HuH-7.5 (cell line): ENCODE data around the gene AGBL1.
"Not testable (repeated sequence)": the region's sequence is repeated elsewhere in the genome, so short reads cannot be mapped to it uniquely, and the experiment has no call there.

Experiments used
- DNase-seq: peaks from one replicate; pipeline ENCODE4 v3.0.0; 2011; ENCODE audit warnings: low spot score

AGBL1 gene

DNA sequence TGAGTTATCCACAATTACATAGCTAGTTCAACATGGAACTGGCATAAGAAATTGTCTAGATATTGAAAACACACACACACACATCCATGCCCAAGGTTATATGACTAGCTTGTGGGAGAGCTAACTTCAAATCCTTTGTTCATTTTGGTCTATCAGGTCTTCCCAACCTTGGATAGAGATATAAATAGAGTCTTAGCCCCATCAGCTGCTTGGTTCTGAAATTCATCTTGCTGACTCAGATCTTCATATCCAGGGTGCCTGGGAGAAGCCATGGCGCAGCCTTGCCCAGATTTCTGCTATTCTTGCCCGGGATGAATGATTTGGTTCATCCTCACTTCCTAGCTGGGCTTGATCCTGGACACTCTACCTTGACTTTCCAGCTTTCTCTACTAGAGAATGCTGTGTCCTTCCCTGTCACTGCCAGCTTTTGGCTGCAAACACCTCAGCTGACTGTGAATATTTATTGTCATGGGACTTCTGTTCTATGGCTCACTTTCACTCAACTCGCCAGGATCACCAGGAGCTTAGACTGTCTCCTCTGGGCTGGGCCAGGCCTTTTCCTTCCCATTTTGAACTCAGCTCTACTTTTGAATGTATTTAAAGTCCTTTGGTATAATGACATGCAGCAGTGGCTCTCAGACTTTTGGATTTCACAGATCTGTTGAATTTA, 324.4 kb downstream of the AGBL1 start:
- no peak for DNase-seq

DNA sequence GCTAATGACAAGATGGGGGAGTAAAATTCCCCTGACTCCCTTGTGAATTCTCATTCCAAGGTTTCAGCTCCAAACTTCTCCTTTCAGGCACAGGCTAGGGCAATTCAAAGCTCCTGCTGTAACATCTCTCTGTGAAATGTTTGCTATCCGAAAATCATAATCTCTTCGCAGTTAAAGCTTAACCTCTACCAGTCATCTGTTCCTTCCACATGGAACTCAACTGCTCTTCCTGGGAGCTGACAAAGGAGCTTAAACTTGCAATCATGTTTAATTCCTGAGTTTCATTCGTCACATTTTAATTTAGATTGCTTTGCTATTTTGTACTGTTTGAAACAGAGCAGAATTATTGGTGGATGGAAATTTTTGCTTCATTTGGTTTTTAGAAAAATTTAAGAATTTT, 328.6 kb downstream of the AGBL1 start:
- no peak for DNase-seq

DNA sequence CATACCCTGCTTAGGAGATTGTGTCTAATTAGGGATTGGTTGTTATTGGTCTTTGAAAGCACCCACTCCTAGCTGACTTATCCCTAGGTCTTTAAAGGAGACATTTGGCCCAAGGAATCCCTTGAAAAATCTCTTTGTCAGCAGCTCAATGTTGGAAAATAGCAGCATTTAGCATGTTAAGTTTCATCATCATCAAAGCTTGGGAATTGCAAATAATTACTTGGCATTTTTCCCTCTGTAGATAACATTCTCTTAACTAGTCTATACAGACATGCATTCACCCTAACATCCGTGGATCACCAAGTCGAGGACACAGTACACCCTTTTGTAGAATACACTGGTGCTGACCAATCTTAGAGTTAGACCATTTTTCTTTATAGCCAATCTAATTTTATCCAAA, 332.2 kb downstream of the AGBL1 start:
- no peak for DNase-seq

DNA sequence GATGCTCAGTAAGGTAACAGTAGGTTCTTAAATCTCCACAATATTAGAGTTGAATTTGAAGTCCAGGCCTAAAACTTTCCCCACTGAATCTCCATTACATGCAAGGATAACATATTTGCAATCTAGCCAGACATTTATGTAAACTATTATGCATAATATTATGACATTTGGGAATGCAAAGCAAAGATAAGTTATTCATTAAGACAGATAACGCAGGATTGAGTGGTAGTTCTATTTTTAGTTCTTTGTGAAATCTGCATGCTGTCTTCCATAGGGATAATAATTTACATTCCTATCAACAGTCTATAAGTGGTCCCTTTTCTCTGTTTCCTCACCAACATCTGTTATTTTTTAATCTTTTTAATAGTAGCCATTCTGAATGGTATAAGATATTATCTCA, 333.5 kb downstream of the AGBL1 start:
- DNase-seq = no peak

DNA sequence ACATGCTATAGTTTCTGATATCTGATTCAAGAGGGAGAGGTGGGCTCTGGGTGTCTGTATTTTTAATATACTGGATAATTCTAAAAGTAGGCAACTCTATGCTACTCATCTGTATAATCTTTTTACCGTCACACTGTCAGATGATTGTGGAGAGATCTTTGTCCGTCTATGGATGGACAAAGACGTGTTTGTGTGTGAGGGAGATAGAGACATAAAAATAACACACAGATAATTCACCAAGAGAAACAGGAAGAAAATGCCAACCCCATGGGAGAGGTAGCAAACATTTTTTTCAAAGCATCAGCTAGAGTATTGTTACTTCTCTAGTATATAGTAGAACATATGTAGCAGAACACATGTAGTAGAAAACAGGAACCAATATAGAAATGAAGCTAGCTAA, 346.1 kb downstream of the AGBL1 start:
- DNase-seq = no peak

DNA sequence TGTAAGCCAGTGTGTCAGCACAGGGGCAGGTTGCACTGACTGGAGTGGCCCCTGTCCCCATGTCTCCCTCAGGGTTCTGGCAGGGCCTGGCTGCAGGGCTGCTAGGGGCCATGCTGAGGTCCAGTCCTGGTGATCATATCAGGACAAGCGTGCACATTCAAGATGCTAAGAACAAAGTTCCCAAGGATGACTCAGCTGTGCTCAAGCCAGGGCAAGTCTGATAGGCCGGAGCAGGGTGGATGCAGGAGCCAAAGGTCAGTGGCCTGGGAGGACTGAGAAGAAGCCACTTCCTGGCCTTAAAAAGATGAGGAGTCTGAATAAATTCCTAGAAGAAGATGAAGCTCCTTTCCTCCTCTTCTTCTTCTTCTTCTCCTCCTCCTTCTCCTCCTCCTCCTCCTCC, 353.2 kb downstream of the AGBL1 start:
- DNase-seq = no peak

DNA sequence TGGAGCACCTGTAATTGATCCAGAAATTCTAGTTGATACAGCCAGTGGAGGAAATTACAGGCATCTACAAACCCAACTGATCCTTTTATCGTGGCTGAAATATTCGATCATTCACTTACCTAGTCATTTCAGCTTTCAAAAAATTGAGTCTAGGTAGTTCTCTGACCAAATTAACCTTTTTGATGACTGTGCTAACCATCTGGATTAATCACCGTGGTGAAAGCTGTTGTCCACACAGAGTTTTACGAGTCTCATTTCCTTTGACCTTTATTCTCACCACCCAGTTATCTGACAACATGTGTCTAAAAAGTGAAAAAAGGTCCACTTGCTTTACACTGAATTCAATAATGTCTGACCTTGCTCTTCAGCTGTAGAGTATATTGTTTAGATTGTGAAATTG, 354.3 kb downstream of the AGBL1 start:
- DNase-seq = no peak

DNA sequence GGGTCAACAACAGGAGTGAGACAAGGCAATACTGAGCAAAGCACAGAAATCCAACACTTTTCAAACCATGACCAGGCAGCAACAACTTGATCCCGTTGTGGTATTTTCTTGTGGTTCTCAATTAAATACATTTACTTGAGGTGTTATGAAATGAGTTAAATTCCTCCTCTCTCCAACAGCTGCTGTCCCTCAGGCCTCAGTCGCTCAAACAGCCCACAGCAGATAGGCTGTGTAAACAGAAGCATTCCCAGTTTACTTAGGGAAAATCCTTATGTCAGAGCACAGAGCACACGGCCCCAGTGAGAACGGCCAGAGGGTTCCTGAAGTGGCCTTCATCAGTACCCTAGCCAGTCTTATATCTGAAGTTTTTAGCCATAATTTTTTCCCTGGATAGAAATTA, 359.9 kb downstream of the AGBL1 start:
- DNase-seq = no peak

DNA sequence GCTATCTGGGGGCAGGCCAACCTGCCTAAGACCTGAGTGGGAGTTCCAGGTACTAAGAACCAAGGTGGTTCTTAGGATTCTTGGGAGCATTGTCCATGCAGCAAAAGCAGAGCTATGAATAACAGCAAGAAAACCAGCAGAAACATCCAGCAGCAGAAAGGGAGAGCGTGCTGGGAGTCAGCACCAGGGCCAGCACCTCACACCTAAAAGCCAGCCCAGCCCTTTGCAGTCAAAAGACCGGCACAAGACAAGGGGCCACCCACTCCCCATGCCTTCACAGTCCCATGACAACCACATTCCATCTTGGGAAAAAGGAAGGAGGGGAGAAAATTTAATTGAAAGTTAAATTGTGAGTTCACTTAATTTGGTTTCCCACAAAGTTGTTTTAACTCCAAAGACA, 364.9 kb downstream of the AGBL1 start:
- DNase-seq = no peak

DNA sequence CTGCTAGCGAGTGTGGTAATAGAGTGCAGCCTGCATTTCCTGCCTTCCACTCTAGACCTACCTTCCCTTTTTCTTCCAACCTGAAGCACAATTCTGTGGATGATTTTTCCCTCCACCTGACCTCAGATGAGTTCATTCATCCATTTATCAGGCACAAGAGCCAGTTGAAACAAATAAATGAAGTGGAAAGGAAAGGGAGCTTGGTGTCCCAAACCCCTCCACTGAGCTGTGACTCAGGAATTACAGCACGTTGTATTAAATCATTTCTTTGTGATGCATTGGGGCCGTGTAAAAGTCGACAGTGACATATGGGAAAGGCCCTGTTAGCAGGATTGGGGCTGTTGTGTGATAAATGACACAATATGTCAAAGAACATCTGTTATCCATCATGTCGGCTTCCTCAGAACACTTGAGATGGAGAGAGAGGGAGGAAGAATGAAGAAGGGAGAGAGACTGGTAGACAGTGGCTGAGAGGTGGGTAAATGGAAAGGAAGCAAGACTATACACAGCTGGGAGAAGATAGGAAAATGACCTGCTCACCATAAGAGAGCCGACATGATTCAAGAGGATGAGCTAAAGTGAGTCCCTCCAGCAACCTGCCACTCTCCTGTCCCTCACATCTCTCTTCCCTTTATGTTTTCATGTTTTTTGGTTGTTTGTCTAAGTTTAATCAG, 366.0 kb downstream of the AGBL1 start:
- no peak for DNase-seq

DNA sequence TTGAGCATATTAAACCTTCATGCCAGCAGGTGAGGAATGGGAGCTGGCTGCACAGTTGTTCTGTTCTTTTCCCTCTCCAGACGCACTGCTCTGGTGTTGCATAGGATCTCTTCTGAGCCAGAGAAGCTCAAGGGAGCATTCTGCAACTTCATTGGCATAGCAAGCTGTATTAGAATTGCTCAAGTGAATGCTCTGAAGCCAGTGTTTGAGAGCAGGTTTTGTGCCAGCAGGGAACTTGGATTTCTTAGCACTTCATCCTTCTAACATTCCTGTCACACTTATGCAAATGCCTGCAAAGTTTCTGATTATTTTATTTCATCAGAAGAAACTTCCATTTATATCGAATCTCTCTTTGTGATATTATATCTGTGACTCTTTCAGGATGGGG, 366.6 kb downstream of the AGBL1 start:
- DNase-seq = no peak

DNA sequence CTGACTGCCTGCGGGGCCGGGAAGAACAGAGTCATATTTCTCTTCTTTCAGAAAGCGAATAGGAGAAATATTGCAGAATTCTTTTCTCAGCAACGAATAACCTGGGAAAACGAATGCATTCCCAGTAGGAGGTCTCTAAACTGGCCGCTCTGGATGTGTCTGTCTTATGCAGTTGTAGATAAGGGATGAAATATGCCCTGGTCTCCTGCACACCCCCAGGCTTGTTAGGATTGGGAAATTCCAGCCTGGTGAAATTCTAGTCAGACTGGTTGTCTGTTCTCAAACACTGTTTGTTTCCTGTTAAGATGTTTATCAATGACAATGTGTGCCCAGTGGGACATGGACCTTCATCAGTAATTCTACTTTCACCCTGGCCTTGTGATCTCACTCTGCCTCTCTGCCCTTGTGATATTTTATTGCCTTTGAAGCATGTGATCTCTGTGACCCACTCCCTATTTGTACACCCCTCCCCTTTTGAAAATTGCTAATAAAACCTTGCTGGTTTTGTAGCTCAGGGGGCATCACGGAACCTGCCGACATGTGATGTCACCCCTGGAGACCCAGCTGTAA, 385.9 kb downstream of the AGBL1 start:
- not testable (repeated sequence) for DNase-seq

DNA sequence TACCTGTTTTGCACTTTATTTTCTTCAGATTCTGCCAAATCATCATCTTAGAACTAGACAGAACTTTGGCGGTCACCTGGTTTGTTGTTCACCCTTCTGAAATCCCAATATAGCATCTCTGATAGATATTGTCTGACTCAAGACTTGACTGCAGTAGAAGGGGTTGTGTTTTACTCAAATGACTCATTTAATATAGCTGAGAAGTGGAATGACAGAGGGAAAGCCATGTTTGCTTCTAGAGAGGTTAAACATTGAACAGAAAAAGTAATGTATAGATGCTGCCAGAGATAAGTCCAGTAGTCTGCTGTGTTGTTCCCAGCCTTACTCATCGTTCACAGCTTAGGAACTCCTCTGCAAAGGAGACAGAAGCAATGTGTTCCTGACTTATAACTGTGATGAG, 402.0 kb downstream of the AGBL1 start:
- DNase-seq = no peak

DNA sequence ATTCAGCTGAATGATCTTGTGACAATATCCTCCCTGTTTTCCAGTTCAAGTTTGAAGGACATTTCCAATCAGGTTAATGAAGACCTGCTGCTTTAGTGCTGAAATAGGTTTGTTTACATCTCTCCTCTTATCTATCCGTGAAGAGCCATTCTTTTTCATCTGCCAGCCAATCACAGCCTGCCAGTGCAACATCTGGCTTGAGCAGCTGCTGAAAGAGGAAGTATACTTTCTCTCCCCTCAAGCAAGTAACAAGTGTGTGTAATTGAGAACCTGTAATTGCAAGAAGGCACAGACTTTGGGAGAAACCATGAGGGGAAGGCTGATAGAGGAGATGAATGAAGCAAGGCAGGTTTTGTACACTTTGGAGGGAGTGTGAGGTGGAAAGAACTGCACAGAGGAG, 404.3 kb downstream of the AGBL1 start:
- no peak for DNase-seq

DNA sequence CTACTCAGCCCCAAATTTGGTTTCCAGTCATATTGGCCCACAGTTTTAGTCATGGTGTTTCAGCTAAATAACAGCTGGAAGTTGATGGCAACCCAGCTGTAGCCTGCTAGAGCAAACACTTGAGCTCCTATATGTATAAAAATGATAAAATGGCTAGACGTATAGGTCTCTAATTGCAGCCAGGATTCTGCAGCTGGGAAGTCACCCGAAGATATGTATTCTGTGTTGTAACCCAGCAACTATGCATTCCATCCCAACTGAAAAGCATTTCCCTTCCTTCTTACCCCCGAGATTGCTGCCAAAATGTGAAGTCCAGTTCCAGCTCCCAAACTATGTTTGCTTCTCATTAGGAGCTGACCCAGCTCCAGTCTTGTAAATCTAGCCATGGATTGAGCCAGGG, 408.4 kb downstream of the AGBL1 start:
- no peak for DNase-seq

DNA sequence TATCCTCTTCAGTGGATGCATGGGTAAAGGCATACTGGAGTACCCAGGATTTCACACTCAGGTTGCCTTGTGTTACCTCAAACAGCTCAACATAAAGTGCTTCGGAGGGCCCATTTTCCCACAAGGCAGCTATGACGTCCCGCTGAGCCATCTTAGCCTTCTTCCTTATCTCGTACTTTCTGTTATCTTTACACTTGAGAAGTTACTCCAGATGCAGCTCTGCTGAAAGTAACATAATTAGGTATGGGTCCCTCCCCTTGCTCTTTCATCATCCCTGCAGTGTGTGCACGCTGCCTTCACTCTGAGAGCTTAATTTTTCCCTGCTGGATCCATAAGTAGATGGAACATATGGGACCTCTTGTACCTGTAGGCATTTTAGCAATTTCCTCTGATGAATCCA, 410.3 kb downstream of the AGBL1 start:
- DNase-seq = no peak

DNA sequence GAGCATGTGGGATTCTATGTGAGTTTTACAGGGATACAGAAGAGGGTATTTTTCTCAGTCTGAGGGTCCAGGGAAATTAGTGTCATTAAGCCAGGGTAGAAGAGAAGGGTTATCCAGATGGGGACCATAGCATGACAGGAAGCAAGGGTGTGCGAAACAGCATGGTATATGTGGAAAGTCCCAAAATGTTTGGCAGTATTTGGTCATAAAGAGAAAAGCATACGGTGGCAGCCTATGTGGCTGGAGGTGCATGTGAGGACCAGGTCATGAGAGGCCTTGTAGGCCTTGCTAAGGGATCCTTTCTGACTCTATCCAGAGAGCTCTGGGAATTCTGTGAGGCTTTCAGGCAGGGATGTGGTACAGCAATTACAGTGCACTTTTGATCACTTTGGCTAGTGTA, 411.4 kb downstream of the AGBL1 start:
- DNase-seq = no peak

DNA sequence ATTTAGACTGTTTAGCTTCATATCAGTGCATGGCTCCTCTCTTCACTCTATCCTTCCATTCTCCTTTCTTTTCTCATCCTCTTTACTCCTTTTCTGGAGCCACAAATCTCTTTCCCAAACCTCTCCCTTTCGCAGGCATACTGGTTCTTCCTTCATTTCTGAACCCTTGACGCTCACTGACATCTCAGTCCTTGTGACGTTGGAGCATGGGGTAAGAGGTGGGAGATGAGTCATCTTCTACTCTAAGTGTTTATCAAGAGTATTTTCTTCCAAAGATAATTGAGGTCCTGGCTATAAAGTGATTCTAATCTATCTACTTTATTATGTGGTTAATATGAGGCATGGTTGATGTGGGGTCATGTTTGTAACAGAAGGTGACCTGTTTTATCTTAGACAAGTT, 414.2 kb downstream of the AGBL1 start:
- no peak for DNase-seq

DNA sequence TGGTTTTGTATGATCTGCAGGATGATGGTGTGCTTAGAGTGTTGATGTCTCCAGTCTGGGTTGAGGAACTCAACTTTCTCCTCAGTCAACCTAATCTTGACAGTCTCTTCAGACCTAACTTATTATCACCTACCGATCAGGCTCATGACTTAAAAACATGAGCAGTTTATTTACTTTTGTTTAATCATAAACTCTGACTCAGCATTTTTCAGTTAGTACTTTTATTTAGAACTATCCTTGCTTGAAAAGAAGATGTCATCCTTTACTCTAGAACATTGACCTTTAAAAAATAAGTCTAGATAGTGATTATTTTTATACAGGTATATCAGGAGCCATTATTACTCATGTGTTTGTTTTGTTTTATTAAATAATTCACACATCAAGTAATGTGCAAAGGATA, 414.8 kb downstream of the AGBL1 start:
- no peak for DNase-seq

DNA sequence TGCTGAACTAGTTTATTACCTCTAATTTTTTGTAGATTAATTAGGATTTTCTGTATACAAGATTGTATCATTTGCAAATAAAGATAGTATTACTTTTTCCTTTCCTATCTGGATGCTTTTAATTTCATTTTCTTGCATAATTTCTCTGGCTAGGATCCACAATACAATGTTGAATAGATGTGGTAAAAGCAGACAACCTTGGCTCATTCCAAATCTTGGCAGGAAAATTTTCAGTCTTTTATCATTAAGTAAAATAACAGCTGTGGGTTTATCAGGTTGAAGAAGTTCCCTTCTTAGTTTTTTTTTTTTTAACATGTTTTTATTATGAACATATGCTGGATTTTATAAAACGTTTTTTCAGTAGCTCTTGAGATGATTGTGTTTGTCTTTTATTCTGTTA, 422.6 kb downstream of the AGBL1 start:
- no peak for DNase-seq

DNA sequence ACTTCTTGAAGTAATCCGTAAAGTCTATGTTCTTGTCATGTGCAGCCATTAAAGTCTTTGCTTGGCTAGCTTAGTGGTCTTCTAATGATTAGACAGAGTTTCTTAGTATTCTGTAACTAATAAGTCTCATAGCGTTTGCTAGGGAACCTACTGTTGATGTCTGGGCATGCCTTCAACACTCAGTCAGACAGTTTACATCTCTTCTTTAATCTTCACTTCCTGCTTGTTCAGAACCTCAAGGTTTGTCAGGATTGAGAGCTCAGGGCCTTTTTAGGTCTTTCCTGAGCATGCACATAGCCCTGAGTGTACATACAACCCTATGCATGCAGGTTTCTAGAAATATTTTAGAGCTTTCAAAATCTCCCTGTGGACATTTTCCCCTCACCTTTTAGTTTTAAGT, 426.3 kb downstream of the AGBL1 start:
- DNase-seq = no peak

DNA sequence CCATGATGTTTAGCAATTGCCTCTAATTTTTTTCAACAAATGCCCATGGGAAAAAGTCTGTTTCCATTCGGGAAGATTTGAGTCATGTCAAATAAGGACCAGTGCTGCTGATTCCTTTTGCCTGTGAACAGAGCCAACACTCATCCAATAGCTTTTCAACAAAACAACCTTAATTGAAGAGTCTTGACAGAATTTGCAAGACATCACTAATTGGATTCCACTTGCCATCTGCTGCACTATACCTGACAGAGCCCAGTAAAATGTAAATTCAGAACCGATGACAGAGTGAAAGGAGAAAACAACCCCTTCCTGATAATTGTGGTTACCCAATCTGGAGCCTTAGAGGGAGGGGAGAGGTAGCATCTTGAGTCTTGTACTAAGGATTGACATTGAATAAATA, 426.7 kb downstream of the AGBL1 start:
- DNase-seq = no peak

DNA sequence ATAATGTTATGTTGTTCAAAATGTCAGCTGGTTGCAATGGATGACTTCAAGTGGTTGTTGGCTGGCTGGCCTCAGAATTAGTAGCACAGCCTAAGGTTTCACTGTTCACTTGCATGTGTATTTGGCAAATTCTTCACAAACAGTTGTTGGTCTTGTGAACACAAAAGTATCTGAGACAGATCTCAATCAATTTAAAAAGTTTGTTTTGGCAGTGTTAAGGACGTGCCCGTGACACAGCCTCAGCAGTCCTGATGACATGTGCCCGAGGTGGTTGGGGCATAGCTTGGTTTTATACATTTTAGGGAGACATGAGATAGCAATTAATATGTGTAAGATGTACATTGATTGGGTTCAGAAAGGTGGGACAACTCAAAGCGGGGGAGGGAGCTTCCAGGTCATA, 436.0 kb downstream of the AGBL1 start:
- no peak for DNase-seq

DNA sequence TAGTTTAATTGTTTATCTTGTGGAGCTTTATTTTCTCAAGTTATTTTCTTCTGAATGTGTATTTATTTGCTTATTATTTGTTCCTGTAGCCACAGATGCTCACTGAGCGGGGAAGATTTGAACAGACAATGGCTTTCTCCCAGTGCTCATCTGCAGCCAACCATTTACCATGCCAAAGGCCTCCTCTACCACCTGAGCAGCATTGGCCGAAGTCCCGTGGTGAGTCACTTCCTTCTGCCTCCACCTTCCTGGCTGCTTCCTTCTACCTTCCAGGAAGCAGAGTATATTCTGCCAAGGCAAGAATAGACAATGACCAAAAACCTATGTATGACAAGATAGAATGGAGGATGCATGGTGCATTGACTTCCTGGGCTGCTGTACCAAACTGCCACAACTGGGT, 443.1 kb downstream of the AGBL1 start:
- DNase-seq = no peak
